IMR-90 (cell line): ENCODE data around the gene CYP51A1. TPM values are rescaled to one million over a fixed set of nuclear protein-coding genes. Genes with fewer than 3 reads are reported as not detected.

ENCODE experiments used
- ATAC-seq: fragments of 200-7000 bp; cut with Tn5 transposase; 2 replicates; pipeline ENCODE4 v1.9.1; 2020; ENCODE audit warnings: low read depth, mild to moderate bottlenecking, moderate library complexity
- BruUV-seq: library from RNA; stranded (reverse); fragments of 400-500 nt; replicated peaks from 2 replicates; lab custom pipeline; 2021; lab: Mats Ljungman, UMichigan
- CTCF ChIA-PET: fragments of 300-600 bp; formaldehyde crosslinking; extraction: SDS; loops from one replicate; lab custom pipeline; 2021; ENCODE audit warnings: antibody characterized with exemption; lab: Yijun Ruan, JAX
- POLR2A ChIA-PET: fragments of 300-600 bp; sonication (Branson Sonifier 250); formaldehyde crosslinking; loops from one replicate; lab custom pipeline; 2022; ENCODE audit warnings: antibody characterized with exemption; ENCODE audit not compliant: unreplicated experiment; lab: Charles Lee
- DNase-seq: peaks from one replicate; pipeline ENCODE4 v3.0.0; 2013
- H2AFZ ChIP-seq: replicated peaks from 2 replicates; pipeline ENCODE3; 2013; ENCODE audit warnings: low read length, mild to moderate bottlenecking; ENCODE audit not compliant: poor library complexity
- H2AK5ac ChIP-seq: 2 replicates; pipeline ENCODE4 v1.6.1; 2013; ENCODE audit warnings: low read depth, low read length, inconsistent platforms
- H2AK9ac ChIP-seq: replicated peaks from 2 replicates; pipeline ENCODE3; 2013; ENCODE audit warnings: mild to moderate bottlenecking, low read depth, low read length, moderate library complexity; ENCODE audit not compliant: poor library complexity
- H2BK120ac ChIP-seq: 2 replicates; pipeline ENCODE4 v1.6.1; 2013; ENCODE audit warnings: low read depth, low read length, inconsistent platforms
- H2BK15ac ChIP-seq: 3 replicates; pipeline ENCODE4 v1.6.1; 2013; ENCODE audit warnings: low read depth, low read length, inconsistent platforms
- H2BK20ac ChIP-seq: 2 replicates; pipeline ENCODE4 v1.6.1; 2013; ENCODE audit warnings: low read depth, mild to moderate bottlenecking, inconsistent platforms, low read length, moderate library complexity
- H2BK5ac ChIP-seq: 2 replicates; pipeline ENCODE4 v1.6.1; 2013; ENCODE audit warnings: mild to moderate bottlenecking, low read depth, low read length, inconsistent platforms; ENCODE audit not compliant: poor library complexity, severe bottlenecking
- H3K14ac ChIP-seq: replicated peaks from 2 replicates; pipeline ENCODE4 v1.6.1; 2013; ENCODE audit warnings: low read depth, low read length, inconsistent platforms
- H3K18ac ChIP-seq: 2 replicates; pipeline ENCODE4 v1.6.1; 2013; ENCODE audit warnings: low read depth, low read length, control low read depth
- H3K23ac ChIP-seq: 2 replicates; pipeline ENCODE4 v1.6.1; 2013; ENCODE audit warnings: low read depth, low read length, inconsistent platforms
- H3K27ac ChIP-seq: 2 replicates; pipeline ENCODE4 v1.5.1; 2013; ENCODE audit warnings: mild to moderate bottlenecking, control low read depth, low read length; ENCODE audit not compliant: insufficient read depth
- H3K27me3 ChIP-seq: 2 replicates; pipeline ENCODE4 v1.6.1; 2013; ENCODE audit warnings: low read length; ENCODE audit not compliant: control insufficient read depth, insufficient read depth
- H3K36me3 ChIP-seq: 2 replicates; pipeline ENCODE4 v1.6.1; 2013; ENCODE audit warnings: low read length, mixed read lengths; ENCODE audit not compliant: control insufficient read depth, insufficient read depth
- H3K4ac ChIP-seq: 2 replicates; pipeline ENCODE4 v1.6.1; 2013; ENCODE audit warnings: low read depth, low read length, inconsistent platforms
- H3K4me1 ChIP-seq: 2 replicates; pipeline ENCODE4 v1.6.1; 2013; ENCODE audit warnings: low read length, mixed read lengths; ENCODE audit not compliant: control insufficient read depth, insufficient read depth
- H3K4me2 ChIP-seq: 2 replicates; pipeline ENCODE4 v1.6.1; 2013; ENCODE audit warnings: low read depth, mild to moderate bottlenecking, control low read depth, low read length, moderate library complexity
- H3K4me3 ChIP-seq: 2 replicates; pipeline ENCODE4 v1.5.1; 2013; ENCODE audit warnings: low read depth, mild to moderate bottlenecking, control low read depth, low read length, moderate library complexity; ENCODE audit not compliant: insufficient read depth
- H3K56ac ChIP-seq: 2 replicates; pipeline ENCODE4 v1.6.1; 2013; ENCODE audit warnings: low read length, inconsistent platforms; ENCODE audit not compliant: insufficient read depth; ENCODE audit errors: extremely low read depth
- H3K79me1 ChIP-seq, 2 experiments: 2 replicates each; pipeline ENCODE4 v1.6.1; 2013; ENCODE audit warnings: low read length in 2 of 2, inconsistent platforms in 1 of 2, low read depth in 1 of 2
- H3K9ac ChIP-seq: 2 replicates; pipeline ENCODE4 v1.6.1; 2013; ENCODE audit warnings: low read depth, low read length, control low read depth
- H3K9me1 ChIP-seq: 2 replicates; pipeline ENCODE4 v1.6.1; 2013; ENCODE audit warnings: low read length, inconsistent platforms; ENCODE audit not compliant: insufficient read depth
- H3K9me3 ChIP-seq: 2 replicates; pipeline ENCODE4 v1.6.1; 2013; ENCODE audit warnings: low read length; ENCODE audit not compliant: control insufficient read depth, insufficient read depth
- H4K20me1 ChIP-seq: 2 replicates; pipeline ENCODE4 v1.6.1; 2013; ENCODE audit warnings: low read length, inconsistent platforms; ENCODE audit not compliant: insufficient read depth
- H4K5ac ChIP-seq: 2 replicates; pipeline ENCODE4 v1.6.1; 2013; ENCODE audit warnings: mild to moderate bottlenecking, low read depth, low read length, control low read depth
- H4K8ac ChIP-seq, 2 experiments: 2 replicates each; pipeline ENCODE4 v1.6.1; 2013; ENCODE audit warnings: low read depth in 2 of 2, low read length in 2 of 2, control low read depth in 1 of 2, inconsistent platforms in 1 of 2
- H4K91ac ChIP-seq: 2 replicates; pipeline ENCODE4 v1.6.1; 2013; ENCODE audit warnings: low read depth, low read length, inconsistent platforms; ENCODE audit not compliant: insufficient read depth
- CEBPB ChIP-seq: IDR thresholded peaks from 2 replicates; pipeline ENCODE4 v1.6.1; 2012; ENCODE audit warnings: low read depth, low read length, improper control_type of control experiment
- FOS ChIP-seq: fragments of 150-350 bp; IDR thresholded peaks from 2 replicates; pipeline ENCODE4 v1.6.1; 2016; ENCODE audit warnings: low read depth, low read length
- MAFK ChIP-seq: IDR thresholded peaks from 2 replicates; pipeline ENCODE4 v1.6.1; 2012; ENCODE audit warnings: low read depth, low read length, improper control_type of control experiment
- RCOR1 ChIP-seq: IDR thresholded peaks from 2 replicates; pipeline ENCODE4 v1.6.1; 2012; ENCODE audit warnings: mild to moderate bottlenecking, low read length, improper control_type of control experiment; ENCODE audit not compliant: insufficient replicate concordance
- USF2 ChIP-seq: fragments of 150-350 bp; IDR thresholded peaks from 2 replicates; pipeline ENCODE4 v1.6.1; 2017; ENCODE audit warnings: mild to moderate bottlenecking, antibody characterized with exemption, low read length, low read depth
- WGBS, 2 experiments: methylation state at CpG; one replicate each; pipeline versions ENCODE4 v1.1.5 to v1.1.7; 2013; ENCODE audit warnings: missing lambda C conversion rate in 2 of 2; ENCODE audit not compliant: insufficient read length in 1 of 2; ENCODE audit errors: extremely low coverage in 2 of 2; 5-methylcytosine and 5-hydroxymethylcytosine counted together
- dilution Hi-C: fragments of 300-500 bp; cut with HindIII; formaldehyde crosslinking; loops from one replicate; pipeline ENCODE4 v1.14.3; 2018; ENCODE audit warnings: low sequenced_read_pairs; ENCODE audit not compliant: unreplicated experiment
- in situ Hi-C: fragments of 300-500 bp; cut with MboI; formaldehyde crosslinking; loops from 3 replicates; pipeline ENCODE4 v1.14.3; 2019; ENCODE audit warnings: low sequenced_read_pairs, inconsistent platforms, mixed read lengths
- intact Hi-C: fragments of 100-400 bp; cut with micrococcal nuclease; formaldehyde crosslinking; loops from 2 replicates; pipeline ENCODE4 v1.10.0; 2022
- polyA plus RNA-seq, 3 experiments: library from polyadenylated mRNA; depleted of rRNA; stranded (reverse); fragments of >200 nt; gene quantifications; 2 replicates each; pipeline ENCODE4 v1.2.3, GENCODE V29; 2012; ENCODE audit warnings: low replicate concordance in 1 of 3
- total RNA-seq: library from RNA; depleted of rRNA; stranded (reverse); fragments of >200 nt; gene quantifications from 2 replicates; pipeline ENCODE4 v1.2.3, GENCODE V29; 2012

The CYP51A1 gene
- total and polyA plus RNA-seq, 2 of the 4 experiments (the other 2 are of a cell fraction) = 12.1 to 76.4 TPM

- no peak overlapping the region for H2AK9ac ChIP-seq
- no peak overlapping the region for H3K4me3 ChIP-seq
- in situ Hi-C loops = no loop called here
- H2AK5ac ChIP-seq = peak overlapping the region; percentile 77; the same call in 1 of the 2 replicates
- H3K36me3 ChIP-seq = no peaks in the 10 kb centered on the region
- H4K8ac ChIP-seq = peak overlapping the region in 1 of 2 experiments; percentile 66; a peak in 2 of 4 replicates
- peak overlapping the region; percentile 58 for H3K4ac ChIP-seq
- H2BK15ac ChIP-seq = 0 out of 3 replicates have a peak overlapping the region, but pooled peaks have one; percentile 0
- TF ChIP-seq CEBPB = peak; percentile 92
- TF ChIP-seq RCOR1 = peak; percentile 38
- TF ChIP-seq USF2 = no peak
- peak; percentile 50 for TF ChIP-seq MAFK
- 0 out of 2 replicates have a peak, but pooled peaks have one; percentile 30 for TF ChIP-seq FOS
- ChIA-PET CTCF (interaction anchor here (0.6 kb wide), 1 partner anchor 196 kb away, joined by 3 read pairs; no protein-coding TSS in a partner anchor), POLR2A (no interaction called here)
- no peaks in the 10 kb centered on the region for H3K9me3 ChIP-seq
- no peaks in the 10 kb centered on the region for H3K79me1 ChIP-seq
- peak overlapping the region; percentile 64 for H3K14ac ChIP-seq
- H2BK120ac ChIP-seq = peak overlapping the region; percentile 85
- peak overlapping the region; percentile 2; the same call in 1 of the 2 replicates for H3K56ac ChIP-seq
- ATAC-seq (peak; percentile 92), DNase-seq (peak; percentile 93)
- dilution Hi-C loops = no loop called here
- peak overlapping the region; percentile 83 for H2BK5ac ChIP-seq
- peak overlapping the region; percentile 57; the same call in 1 of the 2 replicates for H3K27ac ChIP-seq
- H3K4me1 ChIP-seq = peaks cover 9% of the 10 kb centered on the region; the same call in 1 of the 2 replicates
- WGBS, 2 experiments = 100% methylated on average over 1 of the region's 3 CpGs; no CpG with 5 or more reads in 1 of the 2 experiments
- intact Hi-C loops = no loop called here
- H3K9me1 ChIP-seq = no peaks in the 10 kb centered on the region
- H3K27me3 ChIP-seq = no peaks in the 10 kb centered on the region
- H3K23ac ChIP-seq = no peak overlapping the region
- H4K5ac ChIP-seq = peak overlapping the region; percentile 81; the same call in 1 of the 2 replicates
- no peaks in the 10 kb centered on the region for H4K20me1 ChIP-seq
- peak overlapping the region; percentile 44 for H3K4me2 ChIP-seq
- peak overlapping the region; percentile 52 for H2AFZ ChIP-seq
- peak overlapping the region; percentile 72 for H4K91ac ChIP-seq
- H3K18ac ChIP-seq = peak overlapping the region; percentile 91; the same call in 1 of the 2 replicates
- H2BK20ac ChIP-seq = peak overlapping the region; percentile 84
- H3K9ac ChIP-seq = no peak overlapping the region
- BruUV-seq = no TSS peak
These were observed 24.6 kb upstream of the CYP51A1 start for GRCh38 chr7:92158660-92159575.
